Measurements from ENCODE around the gene FAM53B.
A peak's percentile ranks its signal among the peaks of the same experiment; 100 is the strongest.
"Not testable (repeated sequence)": the region's sequence is repeated elsewhere in the genome, so short reads cannot be mapped to it uniquely, and the experiment has no call there.

FAM53B gene

GRCh38 chr10:124744102-124745050 is at the start of gene FAM53B:
FAM53B (minus strand) TSS chr10:124744378; CDS start chr10:124706713, 37,665 bp downstream.
- DNase-seq: peak in 47 of 58 donors; percentile 38 to 86 (median 75)

DNA sequence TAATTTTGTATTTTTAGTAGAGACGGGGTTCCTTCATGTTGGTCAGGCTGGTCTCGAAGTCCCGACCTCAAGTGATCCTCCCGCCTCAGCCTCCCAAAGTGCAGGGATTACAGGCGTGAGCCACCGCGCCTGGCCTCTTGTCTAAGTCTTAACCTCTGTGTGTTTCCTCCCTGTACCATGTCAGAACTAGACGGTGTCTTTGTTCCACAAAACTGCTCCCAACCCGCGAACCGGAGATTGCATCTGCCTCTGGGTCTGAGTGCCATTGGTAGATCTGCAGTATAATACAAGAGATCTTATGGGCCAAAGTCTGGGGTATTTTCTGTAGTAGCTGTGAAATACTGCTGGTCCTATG is 48.8 kb upstream of the FAM53B start:
- DNase-seq: no peak

DNA sequence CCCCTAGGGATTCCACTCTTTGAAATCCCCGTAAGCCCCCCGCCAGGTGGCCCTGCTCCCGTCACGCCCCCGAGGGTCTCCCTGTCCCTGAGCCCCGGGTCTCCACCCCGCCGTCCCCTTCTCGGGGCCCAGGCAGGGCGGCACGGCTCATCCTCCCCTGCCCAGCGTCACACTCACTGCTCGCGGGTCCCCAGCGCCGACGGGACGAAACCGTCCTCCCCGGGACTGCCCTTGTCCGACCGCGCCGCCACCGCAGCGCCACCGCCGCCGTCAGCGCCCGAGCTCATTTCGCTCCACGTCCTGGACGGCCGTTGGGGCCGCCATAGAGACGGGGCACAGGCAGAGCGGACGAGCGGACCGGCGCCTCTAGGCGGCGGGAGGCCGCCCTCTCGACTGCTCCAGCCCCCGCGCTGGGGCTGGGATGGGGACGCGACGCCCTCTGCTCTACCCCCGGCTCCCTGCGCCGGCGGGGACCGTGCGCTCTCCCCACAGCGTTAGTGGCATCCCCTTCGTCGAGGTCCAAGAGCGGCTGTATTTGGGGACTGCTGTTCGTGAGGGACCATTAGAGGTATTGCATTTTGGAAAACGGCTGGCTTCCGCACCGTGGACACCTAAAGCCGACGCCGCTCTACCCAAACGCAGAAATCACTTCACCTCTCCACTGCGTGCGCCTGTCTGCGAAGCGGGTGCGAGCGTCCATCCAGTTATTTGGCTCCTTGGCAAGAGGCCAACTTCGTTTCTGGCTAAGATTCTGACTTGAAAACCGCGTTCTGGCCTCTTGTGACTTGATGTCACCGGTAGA is 47.6 kb upstream of the FAM53B start, which contains the start of gene EEF1AKMT2:
Gene EEF1AKMT2, minus strand, starts transcription at position 341 of the 802 bp plus-strand sequence. Its CDS starts 54 bp downstream, at position 287.
- peak in 57 of 58 donors; percentile 17 to 82 (median 65) for DNase-seq

- DNase-seq: not testable (repeated sequence)
Observed at GRCh38 chr10:124782900-124783299, 38.7 kb upstream of the FAM53B start.

GRCh38 chr10:124768791-124769190 is 24.6 kb upstream of the FAM53B start:
- no peak for DNase-seq

- no peak for DNase-seq
Observed at GRCh38 chr10:124765256-124765655, 21.1 kb upstream of the FAM53B start.

- DNase-seq: no peak
Observed at GRCh38 chr10:124763267-124763666, 19.1 kb upstream of the FAM53B start.

GRCh38 chr10:124762281-124762680 is 18.1 kb upstream of the FAM53B start:
- DNase-seq: no peak

- no peak for DNase-seq
Observed at GRCh38 chr10:124756156-124756903, 12.2 kb upstream of the FAM53B start.

DNA sequence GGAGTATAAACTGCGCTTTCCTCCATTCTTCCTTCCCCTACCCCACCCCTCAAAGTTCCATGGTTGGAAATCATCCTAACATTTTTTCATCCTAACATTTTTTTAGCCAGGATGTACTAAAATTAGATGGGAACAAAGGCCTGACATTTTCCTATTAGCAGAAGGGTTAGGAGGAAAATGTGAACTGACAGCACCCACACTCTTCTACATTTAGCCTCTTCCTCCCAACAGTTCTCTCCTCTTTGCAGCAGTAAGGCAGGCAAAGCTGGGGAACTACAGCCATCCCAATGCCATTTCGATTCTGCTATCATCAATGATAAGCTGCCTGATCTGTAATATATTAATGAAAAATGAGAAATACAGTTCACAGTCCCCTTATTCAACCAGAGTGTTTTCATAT is 11.4 kb upstream of the FAM53B start:
- no peak for DNase-seq

- DNase-seq: no peak
Observed at GRCh38 chr10:124754227-124754626, 10.0 kb upstream of the FAM53B start.

- no peak for DNase-seq
Observed at GRCh38 chr10:124748953-124749645, 4.9 kb upstream of the FAM53B start.

DNA sequence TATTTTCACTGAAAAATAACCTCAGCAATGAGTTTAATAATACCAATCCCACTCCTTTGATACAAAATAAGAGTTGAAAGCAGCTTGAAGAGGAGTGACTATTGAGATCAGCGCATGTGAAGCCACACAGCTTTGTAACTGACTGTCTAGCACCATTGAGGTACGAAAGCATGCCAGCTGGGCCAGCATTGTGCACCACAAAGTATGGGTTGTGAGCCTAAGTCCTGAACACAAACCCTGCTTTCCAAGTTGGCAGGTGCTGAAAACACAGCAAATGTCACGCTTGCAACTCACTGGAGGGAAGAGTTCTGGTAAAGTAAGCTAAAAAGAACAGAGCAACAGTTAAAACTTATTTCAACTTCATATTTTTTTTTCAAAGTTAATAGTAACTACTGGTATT is 4.0 kb upstream of the FAM53B start:
- DNase-seq: no peak

DNA sequence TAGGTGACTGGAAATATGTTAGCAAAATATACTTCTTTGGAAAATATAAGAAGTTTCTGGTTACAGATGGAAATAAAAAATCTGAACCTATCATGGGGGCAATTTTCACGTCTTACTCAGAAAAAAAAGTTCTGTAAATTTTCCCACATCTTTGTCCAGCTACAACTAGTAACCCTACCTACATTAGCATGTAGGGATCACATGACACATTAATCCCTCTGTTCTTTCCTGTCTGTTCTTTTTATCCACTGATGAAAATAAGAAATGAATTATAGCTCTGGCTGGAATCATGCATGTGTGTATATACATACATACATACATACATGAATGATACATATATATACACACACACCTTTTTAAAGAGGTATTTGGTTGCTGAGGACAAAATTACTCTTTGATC is 3.6 kb upstream of the FAM53B start:
- no peak for DNase-seq

GRCh38 chr10:124746992-124747391 is 2.8 kb upstream of the FAM53B start:
- DNase-seq: no peak

DNA sequence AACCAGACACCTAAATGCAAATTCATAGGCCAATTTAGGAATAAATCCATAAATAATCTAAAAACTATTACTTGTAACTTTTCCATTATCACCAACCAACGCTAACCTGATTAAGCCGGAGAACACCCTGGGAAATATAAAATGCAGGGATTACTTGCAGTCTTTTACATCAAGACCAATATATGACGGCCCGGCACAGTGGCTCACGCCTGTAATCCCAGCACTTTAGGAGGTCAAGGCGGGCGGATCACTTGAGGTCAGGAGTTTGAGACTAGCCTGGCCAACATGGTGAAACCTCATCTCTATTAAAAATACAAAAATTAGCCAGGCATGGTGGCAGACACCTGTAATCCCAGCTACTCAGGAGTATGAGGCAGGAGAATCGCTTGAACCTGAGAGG is 2.3 kb upstream of the FAM53B start:
- DNase-seq: not testable (repeated sequence)

- peak in 1 of 58 donors; percentile 69 for DNase-seq
Observed at GRCh38 chr10:124745673-124746072, 1.5 kb upstream of the FAM53B start.

GRCh38 chr10:124745252-124745651 is 1.1 kb upstream of the FAM53B start:
- DNase-seq: no peak

DNA sequence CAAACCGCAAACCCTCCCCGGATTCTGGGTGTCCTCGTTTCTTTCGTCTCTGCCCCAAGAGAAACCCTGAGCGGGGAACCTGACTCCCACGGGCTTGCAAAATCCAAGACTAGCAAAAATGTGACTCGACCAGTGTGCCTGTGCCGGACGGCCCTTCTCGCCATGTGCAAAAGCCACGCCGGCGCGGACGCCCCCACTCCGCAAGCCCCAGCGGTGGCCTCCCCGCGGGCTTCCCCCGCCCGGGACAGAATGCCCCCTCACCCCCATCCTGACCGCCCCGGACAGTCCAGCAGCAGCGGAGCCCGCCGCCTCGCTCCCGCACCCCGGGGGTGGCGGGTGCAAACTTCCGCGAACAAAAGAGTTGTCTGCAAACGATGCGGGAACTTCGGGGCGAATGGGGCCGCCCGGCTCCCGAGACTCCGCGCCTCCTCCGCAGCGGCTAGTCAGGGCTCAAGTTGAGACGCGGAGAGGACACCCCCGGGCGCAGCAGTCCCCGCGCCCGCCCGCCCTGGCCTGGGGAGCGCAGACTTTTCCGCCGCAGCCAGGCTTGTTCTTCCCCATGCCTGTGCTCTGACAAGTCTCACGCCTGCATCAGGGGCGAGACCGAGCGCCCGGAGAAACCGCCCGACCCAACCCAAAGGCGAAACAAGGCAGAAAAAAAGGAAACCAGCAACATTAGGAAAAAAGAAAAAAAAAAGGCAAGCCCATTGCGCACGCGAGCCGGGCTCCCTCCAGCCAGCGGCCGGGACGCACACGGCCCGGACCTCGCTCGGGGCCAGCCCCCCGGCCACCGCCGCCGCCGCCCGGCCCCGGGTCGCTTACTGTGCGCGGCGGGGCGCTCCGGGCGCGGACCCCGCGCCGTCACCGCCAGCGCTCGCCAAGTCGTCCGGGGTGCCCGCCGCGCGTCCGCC is 732 bp downstream of the FAM53B start:
- DNase-seq: peak in 4 of 58 donors; percentile 31 to 66 (median 47)
